IMR-90 (cell line): ENCODE results near the gene PTK7. TPM values are rescaled to one million over a fixed set of nuclear protein-coding genes. Genes with fewer than 3 reads are reported as not detected.

Experiments used
- ATAC-seq: fragments of 200-7000 bp; cut with Tn5 transposase; 2 replicates; pipeline ENCODE4 v1.9.1; 2020; ENCODE audit warnings: low read depth, mild to moderate bottlenecking, moderate library complexity
- BruUV-seq: library from RNA; stranded (reverse); fragments of 400-500 nt; replicated peaks from 2 replicates; lab custom pipeline; 2021; lab: Mats Ljungman, UMichigan
- CTCF ChIA-PET: fragments of 300-600 bp; formaldehyde crosslinking; extraction: SDS; loops from one replicate; lab custom pipeline; 2021; ENCODE audit warnings: antibody characterized with exemption; lab: Yijun Ruan, JAX
- POLR2A ChIA-PET: fragments of 300-600 bp; sonication (Branson Sonifier 250); formaldehyde crosslinking; loops from one replicate; lab custom pipeline; 2022; ENCODE audit warnings: antibody characterized with exemption; ENCODE audit not compliant: unreplicated experiment; lab: Charles Lee
- DNase-seq: peaks from one replicate; pipeline ENCODE4 v3.0.0; 2013
- H2AFZ ChIP-seq: replicated peaks from 2 replicates; pipeline ENCODE3; 2013; ENCODE audit warnings: low read length, mild to moderate bottlenecking; ENCODE audit not compliant: poor library complexity
- H2AK5ac ChIP-seq: 2 replicates; pipeline ENCODE4 v1.6.1; 2013; ENCODE audit warnings: low read depth, low read length, inconsistent platforms
- H2AK9ac ChIP-seq: replicated peaks from 2 replicates; pipeline ENCODE3; 2013; ENCODE audit warnings: mild to moderate bottlenecking, low read depth, low read length, moderate library complexity; ENCODE audit not compliant: poor library complexity
- H2BK120ac ChIP-seq: 2 replicates; pipeline ENCODE4 v1.6.1; 2013; ENCODE audit warnings: low read depth, low read length, inconsistent platforms
- H2BK15ac ChIP-seq: 3 replicates; pipeline ENCODE4 v1.6.1; 2013; ENCODE audit warnings: low read depth, low read length, inconsistent platforms
- H2BK20ac ChIP-seq: 2 replicates; pipeline ENCODE4 v1.6.1; 2013; ENCODE audit warnings: low read depth, mild to moderate bottlenecking, inconsistent platforms, low read length, moderate library complexity
- H2BK5ac ChIP-seq: 2 replicates; pipeline ENCODE4 v1.6.1; 2013; ENCODE audit warnings: mild to moderate bottlenecking, low read depth, low read length, inconsistent platforms; ENCODE audit not compliant: poor library complexity, severe bottlenecking
- H3K14ac ChIP-seq: replicated peaks from 2 replicates; pipeline ENCODE4 v1.6.1; 2013; ENCODE audit warnings: low read depth, low read length, inconsistent platforms
- H3K18ac ChIP-seq: 2 replicates; pipeline ENCODE4 v1.6.1; 2013; ENCODE audit warnings: low read depth, low read length, control low read depth
- H3K23ac ChIP-seq: 2 replicates; pipeline ENCODE4 v1.6.1; 2013; ENCODE audit warnings: low read depth, low read length, inconsistent platforms
- H3K27ac ChIP-seq: 2 replicates; pipeline ENCODE4 v1.5.1; 2013; ENCODE audit warnings: mild to moderate bottlenecking, control low read depth, low read length; ENCODE audit not compliant: insufficient read depth
- H3K27me3 ChIP-seq: 2 replicates; pipeline ENCODE4 v1.6.1; 2013; ENCODE audit warnings: low read length; ENCODE audit not compliant: control insufficient read depth, insufficient read depth
- H3K36me3 ChIP-seq: 2 replicates; pipeline ENCODE4 v1.6.1; 2013; ENCODE audit warnings: low read length, mixed read lengths; ENCODE audit not compliant: control insufficient read depth, insufficient read depth
- H3K4ac ChIP-seq: 2 replicates; pipeline ENCODE4 v1.6.1; 2013; ENCODE audit warnings: low read depth, low read length, inconsistent platforms
- H3K4me1 ChIP-seq: 2 replicates; pipeline ENCODE4 v1.6.1; 2013; ENCODE audit warnings: low read length, mixed read lengths; ENCODE audit not compliant: control insufficient read depth, insufficient read depth
- H3K4me2 ChIP-seq: 2 replicates; pipeline ENCODE4 v1.6.1; 2013; ENCODE audit warnings: low read depth, mild to moderate bottlenecking, control low read depth, low read length, moderate library complexity
- H3K4me3 ChIP-seq: 2 replicates; pipeline ENCODE4 v1.5.1; 2013; ENCODE audit warnings: low read depth, mild to moderate bottlenecking, control low read depth, low read length, moderate library complexity; ENCODE audit not compliant: insufficient read depth
- H3K56ac ChIP-seq: 2 replicates; pipeline ENCODE4 v1.6.1; 2013; ENCODE audit warnings: low read length, inconsistent platforms; ENCODE audit not compliant: insufficient read depth; ENCODE audit errors: extremely low read depth
- H3K79me1 ChIP-seq, 2 experiments: 2 replicates each; pipeline ENCODE4 v1.6.1; 2013; ENCODE audit warnings: low read length in 2 of 2, inconsistent platforms in 1 of 2, low read depth in 1 of 2
- H3K9ac ChIP-seq: 2 replicates; pipeline ENCODE4 v1.6.1; 2013; ENCODE audit warnings: low read depth, low read length, control low read depth
- H3K9me1 ChIP-seq: 2 replicates; pipeline ENCODE4 v1.6.1; 2013; ENCODE audit warnings: low read length, inconsistent platforms; ENCODE audit not compliant: insufficient read depth
- H3K9me3 ChIP-seq: 2 replicates; pipeline ENCODE4 v1.6.1; 2013; ENCODE audit warnings: low read length; ENCODE audit not compliant: control insufficient read depth, insufficient read depth
- H4K20me1 ChIP-seq: 2 replicates; pipeline ENCODE4 v1.6.1; 2013; ENCODE audit warnings: low read length, inconsistent platforms; ENCODE audit not compliant: insufficient read depth
- H4K5ac ChIP-seq: 2 replicates; pipeline ENCODE4 v1.6.1; 2013; ENCODE audit warnings: mild to moderate bottlenecking, low read depth, low read length, control low read depth
- H4K8ac ChIP-seq, 2 experiments: 2 replicates each; pipeline ENCODE4 v1.6.1; 2013; ENCODE audit warnings: low read depth in 2 of 2, low read length in 2 of 2, control low read depth in 1 of 2, inconsistent platforms in 1 of 2
- H4K91ac ChIP-seq: 2 replicates; pipeline ENCODE4 v1.6.1; 2013; ENCODE audit warnings: low read depth, low read length, inconsistent platforms; ENCODE audit not compliant: insufficient read depth
- MAZ ChIP-seq: IDR thresholded peaks from 2 replicates; pipeline ENCODE4 v1.6.1; 2012; ENCODE audit warnings: low read depth, mild to moderate bottlenecking, low read length, improper control_type of control experiment, moderate library complexity, borderline replicate concordance
- MXI1 ChIP-seq: IDR thresholded peaks from 2 replicates; pipeline ENCODE4 v1.6.1; 2012; ENCODE audit warnings: low read depth, mild to moderate bottlenecking, low read length, moderate library complexity, borderline replicate concordance
- RAD21 ChIP-seq: IDR thresholded peaks from 2 replicates; pipeline ENCODE4 v1.6.1; 2012; ENCODE audit warnings: low read length, improper control_type of control experiment
- WGBS, 2 experiments: methylation state at CpG; one replicate each; pipeline versions ENCODE4 v1.1.5 to v1.1.7; 2013; ENCODE audit warnings: missing lambda C conversion rate in 2 of 2; ENCODE audit not compliant: insufficient read length in 1 of 2; ENCODE audit errors: extremely low coverage in 2 of 2; 5-methylcytosine and 5-hydroxymethylcytosine counted together
- dilution Hi-C: fragments of 300-500 bp; cut with HindIII; formaldehyde crosslinking; loops from one replicate; pipeline ENCODE4 v1.14.3; 2018; ENCODE audit warnings: low sequenced_read_pairs; ENCODE audit not compliant: unreplicated experiment
- in situ Hi-C: fragments of 300-500 bp; cut with MboI; formaldehyde crosslinking; loops from 3 replicates; pipeline ENCODE4 v1.14.3; 2019; ENCODE audit warnings: low sequenced_read_pairs, inconsistent platforms, mixed read lengths
- intact Hi-C: fragments of 100-400 bp; cut with micrococcal nuclease; formaldehyde crosslinking; loops from 2 replicates; pipeline ENCODE4 v1.10.0; 2022
- polyA plus RNA-seq, 3 experiments: library from polyadenylated mRNA; depleted of rRNA; stranded (reverse); fragments of >200 nt; gene quantifications; 2 replicates each; pipeline ENCODE4 v1.2.3, GENCODE V29; 2012; ENCODE audit warnings: low replicate concordance in 1 of 3
- total RNA-seq: library from RNA; depleted of rRNA; stranded (reverse); fragments of >200 nt; gene quantifications from 2 replicates; pipeline ENCODE4 v1.2.3, GENCODE V29; 2012

The PTK7 gene
- total and polyA plus RNA-seq, 2 of the 4 experiments (the other 2 are of a cell fraction) = 47.1 to 142 TPM

DNA sequence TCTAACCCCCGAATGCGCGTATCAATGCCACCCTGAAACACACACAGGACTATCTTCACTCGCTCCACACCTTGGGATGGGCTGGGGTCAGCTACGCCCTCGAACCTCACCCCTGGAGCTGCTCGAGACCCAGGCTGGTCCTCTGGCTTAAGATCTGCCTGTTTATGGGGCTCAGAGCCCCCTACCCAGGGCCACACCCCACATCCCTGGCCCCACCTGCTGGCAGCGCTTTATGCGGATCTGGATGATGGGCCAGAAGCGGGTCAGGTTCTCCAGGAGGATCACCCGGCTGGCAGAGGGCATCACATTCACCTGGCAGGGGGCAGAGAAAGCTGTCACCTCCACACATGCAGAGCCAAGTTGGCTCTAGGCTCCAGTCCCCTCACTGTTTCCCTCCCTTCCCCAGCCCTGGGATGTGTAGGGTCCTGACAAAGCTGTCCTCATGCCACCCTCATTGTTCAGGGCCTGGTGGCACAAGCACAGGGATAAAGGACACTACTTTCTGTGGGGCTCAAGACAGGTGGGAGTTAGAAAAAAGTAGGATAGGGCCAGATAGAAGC, 30.7 kb upstream of the PTK7 start:
- Histone ChIP-seq H3K9me1 (no peaks in the 10 kb centered on the region; the same call in 1 of the 2 replicates), H3K23ac (no peak overlapping the region), H3K4me1 (no peaks in the 10 kb centered on the region; the same call in 1 of the 2 replicates), H2BK120ac (no peak overlapping the region), H3K79me1 (peaks cover 0 to 15% of the 10 kb centered on the region in 2 experiments; a peak in 2 of 4 replicates), H4K5ac (no peak overlapping the region), H2BK15ac (no peak overlapping the region), H3K27me3 (no peaks in the 10 kb centered on the region), H2AK5ac (no peak overlapping the region), H2BK20ac (no peak overlapping the region), H2BK5ac (no peak overlapping the region), H3K9ac (no peak overlapping the region), H4K91ac (no peak overlapping the region), H3K4ac (no peak overlapping the region), H4K20me1 (no peaks in the 10 kb centered on the region), H3K9me3 (no peaks in the 10 kb centered on the region), H3K18ac (no peak overlapping the region), H3K4me3 (no peak overlapping the region), H3K4me2 (no peak overlapping the region), H3K56ac (no peak overlapping the region), H2AK9ac (peak overlapping the region; percentile 42), H2AFZ (no peak overlapping the region), H3K27ac (no peak overlapping the region), H3K14ac (no peak overlapping the region), H3K36me3 (peaks cover 69% of the 10 kb centered on the region), H4K8ac (no peak overlapping the region)
- 95% methylated on average over 4 of the region's 11 CpGs; no CpG with 5 or more reads in 1 of the 2 experiments for WGBS, 2 experiments
- DNase-seq = no peak
- in situ Hi-C loops (no loop called here), intact Hi-C loops (no loop called here), dilution Hi-C loops (no loop called here)
- BruUV-seq = no TSS peak
- ATAC-seq = no peak
- POLR2A ChIA-PET = interaction anchor here (0.7 kb wide), 1 partner anchor 8 kb away, joined by 3 read pairs; the partner anchor contains the start of gene CUL7
- TF ChIP-seq MXI1 = no peak
- TF ChIP-seq MAZ = no peak
- no peak for TF ChIP-seq RAD21
- CTCF ChIA-PET = no interaction called here
